HepG2 (cell line): ENCODE results near the gene STK11. TPM values are rescaled to one million over a fixed set of nuclear protein-coding genes. Genes with fewer than 3 reads are reported as not detected.

Experiments
- AKAP8 ChIP-seq: sonication (generic); formaldehyde crosslinking; IDR thresholded peaks from 2 replicates; pipeline ENCODE4 v1.5.1; 2020; ENCODE audit warnings: mild to moderate bottlenecking, missing genetic modification reagents
- CENPX ChIP-seq: sonication (generic); formaldehyde crosslinking; IDR thresholded peaks from 2 replicates; pipeline ENCODE4 v1.9.0; 2021; ENCODE audit warnings: mild to moderate bottlenecking, missing genetic modification reagents, moderate library complexity
- ETV5 ChIP-seq: IDR thresholded peaks from 2 replicates; pipeline ENCODE4 v1.6.1; 2018; ENCODE audit warnings: missing biosample characterization, missing genetic modification reagents, inconsistent platforms, borderline replicate concordance
- MAFF ChIP-seq: IDR thresholded peaks from 2 replicates; pipeline ENCODE4 v1.6.1; 2011; ENCODE audit warnings: low read depth, low read length, improper control_type of control experiment
- MAX ChIP-seq: IDR thresholded peaks from 2 replicates; pipeline ENCODE4 v1.6.1; 2012; ENCODE audit warnings: inconsistent platforms
- MXD4 ChIP-seq: IDR thresholded peaks from 2 replicates; pipeline ENCODE4 v1.6.1; 2016; ENCODE audit warnings: mild to moderate bottlenecking, missing biosample characterization, missing genetic modification reagents
- TAF1 ChIP-seq: sonication (generic); formaldehyde crosslinking; IDR thresholded peaks from 2 replicates; pipeline ENCODE4 v1.4.0; 2020; ENCODE audit warnings: missing genetic modification reagents
- TAF15 ChIP-seq: fragments of 200-400 bp; formaldehyde crosslinking; IDR thresholded peaks from one replicate; pipeline ENCODE4 v1.6.1; 2018; ENCODE audit warnings: mild to moderate bottlenecking, low read depth, low read length; ENCODE audit not compliant: poor library complexity, severe bottlenecking
- ZBTB46 ChIP-seq: sonication (generic); formaldehyde crosslinking; IDR thresholded peaks from 2 replicates; pipeline ENCODE4 v1.4.0; 2020; ENCODE audit warnings: mild to moderate bottlenecking, missing genetic modification reagents, borderline replicate concordance
- ZIK1 ChIP-seq: sonication (generic); formaldehyde crosslinking; IDR thresholded peaks from 2 replicates; pipeline ENCODE4 v1.5.0; 2020; ENCODE audit warnings: mild to moderate bottlenecking, low read depth, missing genetic modification reagents, borderline replicate concordance
- ZNF446 ChIP-seq: sonication (generic); formaldehyde crosslinking; IDR thresholded peaks from 2 replicates; pipeline ENCODE4 v1.5.0; 2020; ENCODE audit warnings: mild to moderate bottlenecking, missing genetic modification reagents
- ZNF879 ChIP-seq: sonication (generic); formaldehyde crosslinking; IDR thresholded peaks from 2 replicates; pipeline ENCODE4 v1.8.1; 2023; ENCODE audit warnings: missing genetic modification reagents
- polyA plus RNA-seq, 8 experiments: library from polyadenylated mRNA; depleted of rRNA in 3 of 8; stranded (reverse) in 7 of 8; unstranded in 1 of 8; fragments of >200 nt; fragmentation: Illumina TruSeq in 4 of 8; extraction: Trizol in 4 of 8; gene quantifications; 2 replicates each; pipeline versions ENCODE4 v1.2.1 to v1.2.3, GENCODE V29; 2011 to 2016; ENCODE audit warnings: low read depth in 4 of 8, missing spikeins in 1 of 8, mixed read lengths in 1 of 8; ENCODE audit not compliant: insufficient read depth in 1 of 8
- total RNA-seq, 5 experiments: library from RNA; depleted of rRNA; stranded (reverse); fragments of >200 nt; fragmentation: Illumina TruSeq; extraction: Trizol; gene quantifications; 2 replicates each; pipeline ENCODE4 v1.2.3, GENCODE V29; 2016; ENCODE audit warnings: low read depth in 1 of 5
- TF ChIP-seq, protein P1 (sequence below): sonication (generic); formaldehyde crosslinking; IDR thresholded peaks from 2 replicates; pipeline ENCODE4 v1.5.1; 2020; ENCODE audit warnings: mild to moderate bottlenecking, moderate library complexity, missing genetic modification reagents
- TF ChIP-seq, protein P2 (sequence below), 2 experiments: sonication (generic) in 1 of 2; formaldehyde crosslinking in 1 of 2; IDR thresholded peaks; 2 replicates each; pipeline versions ENCODE4 v1.4.0 to v1.6.1; 2016 to 2020; ENCODE audit warnings: borderline replicate concordance in 1 of 2, low read depth in 1 of 2, mild to moderate bottlenecking in 1 of 2, missing genetic modification reagents in 1 of 2
- TF ChIP-seq, protein P3 (sequence below), 2 experiments: fragments of 450-650 bp in 1 of 2; sonication (generic) in 1 of 2; formaldehyde crosslinking; IDR thresholded peaks; 2 replicates each; pipeline versions ENCODE4 v1.5.0 to v1.8.0; 2020 to 2022; ENCODE audit warnings: mild to moderate bottlenecking in 1 of 2, missing genetic modification reagents in 1 of 2
- TF ChIP-seq, protein P4 (sequence below): sonication (generic); formaldehyde crosslinking; IDR thresholded peaks from 2 replicates; pipeline ENCODE4 v1.8.0; 2023; ENCODE audit warnings: mild to moderate bottlenecking, missing genetic modification reagents

STK11 gene
- total and polyA plus RNA-seq, 2 of the 13 experiments (the other 11 are each of a cell fraction or from before 2014, with no cell fraction given) = 27.5 to 43.6 TPM

GRCh38 chr19:1266129-1266915 lies 60.7 kb downstream of the STK11 start (continued):
- TF ChIP-seq, protein P1, sequence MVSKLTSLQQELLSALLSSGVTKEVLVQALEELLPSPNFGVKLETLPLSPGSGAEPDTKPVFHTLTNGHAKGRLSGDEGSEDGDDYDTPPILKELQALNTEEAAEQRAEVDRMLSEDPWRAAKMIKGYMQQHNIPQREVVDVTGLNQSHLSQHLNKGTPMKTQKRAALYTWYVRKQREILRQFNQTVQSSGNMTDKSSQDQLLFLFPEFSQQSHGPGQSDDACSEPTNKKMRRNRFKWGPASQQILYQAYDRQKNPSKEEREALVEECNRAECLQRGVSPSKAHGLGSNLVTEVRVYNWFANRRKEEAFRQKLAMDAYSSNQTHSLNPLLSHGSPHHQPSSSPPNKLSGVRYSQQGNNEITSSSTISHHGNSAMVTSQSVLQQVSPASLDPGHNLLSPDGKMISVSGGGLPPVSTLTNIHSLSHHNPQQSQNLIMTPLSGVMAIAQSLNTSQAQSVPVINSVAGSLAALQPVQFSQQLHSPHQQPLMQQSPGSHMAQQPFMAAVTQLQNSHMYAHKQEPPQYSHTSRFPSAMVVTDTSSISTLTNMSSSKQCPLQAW (CRISPR knock-in tag) = peak; percentile 74; the same call in 1 of the 2 replicates
- 0 out of 2 replicates have a peak, but pooled peaks have one; percentile 46 for TF ChIP-seq ETV5 (CRISPR knock-in tag)
- TF ChIP-seq, protein P2, sequence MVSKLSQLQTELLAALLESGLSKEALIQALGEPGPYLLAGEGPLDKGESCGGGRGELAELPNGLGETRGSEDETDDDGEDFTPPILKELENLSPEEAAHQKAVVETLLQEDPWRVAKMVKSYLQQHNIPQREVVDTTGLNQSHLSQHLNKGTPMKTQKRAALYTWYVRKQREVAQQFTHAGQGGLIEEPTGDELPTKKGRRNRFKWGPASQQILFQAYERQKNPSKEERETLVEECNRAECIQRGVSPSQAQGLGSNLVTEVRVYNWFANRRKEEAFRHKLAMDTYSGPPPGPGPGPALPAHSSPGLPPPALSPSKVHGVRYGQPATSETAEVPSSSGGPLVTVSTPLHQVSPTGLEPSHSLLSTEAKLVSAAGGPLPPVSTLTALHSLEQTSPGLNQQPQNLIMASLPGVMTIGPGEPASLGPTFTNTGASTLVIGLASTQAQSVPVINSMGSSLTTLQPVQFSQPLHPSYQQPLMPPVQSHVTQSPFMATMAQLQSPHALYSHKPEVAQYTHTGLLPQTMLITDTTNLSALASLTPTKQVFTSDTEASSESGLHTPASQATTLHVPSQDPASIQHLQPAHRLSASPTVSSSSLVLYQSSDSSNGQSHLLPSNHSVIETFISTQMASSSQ (IDR thresholded peaks at IDR 0.05; ENCODE audit: low read depth) = no peak
- TF ChIP-seq, protein P2 (CRISPR knock-in tag; IDR thresholded peaks at IDR 0.05; ENCODE audit: borderline replicate concordance) = peak; percentile 42; the same call in 1 of the 2 replicates
- TF ChIP-seq, protein P3, sequence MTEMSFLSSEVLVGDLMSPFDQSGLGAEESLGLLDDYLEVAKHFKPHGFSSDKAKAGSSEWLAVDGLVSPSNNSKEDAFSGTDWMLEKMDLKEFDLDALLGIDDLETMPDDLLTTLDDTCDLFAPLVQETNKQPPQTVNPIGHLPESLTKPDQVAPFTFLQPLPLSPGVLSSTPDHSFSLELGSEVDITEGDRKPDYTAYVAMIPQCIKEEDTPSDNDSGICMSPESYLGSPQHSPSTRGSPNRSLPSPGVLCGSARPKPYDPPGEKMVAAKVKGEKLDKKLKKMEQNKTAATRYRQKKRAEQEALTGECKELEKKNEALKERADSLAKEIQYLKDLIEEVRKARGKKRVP (CRISPR knock-in tag; IDR thresholded peaks at IDR 0.05) = no peak
- TF ChIP-seq, protein P4, sequence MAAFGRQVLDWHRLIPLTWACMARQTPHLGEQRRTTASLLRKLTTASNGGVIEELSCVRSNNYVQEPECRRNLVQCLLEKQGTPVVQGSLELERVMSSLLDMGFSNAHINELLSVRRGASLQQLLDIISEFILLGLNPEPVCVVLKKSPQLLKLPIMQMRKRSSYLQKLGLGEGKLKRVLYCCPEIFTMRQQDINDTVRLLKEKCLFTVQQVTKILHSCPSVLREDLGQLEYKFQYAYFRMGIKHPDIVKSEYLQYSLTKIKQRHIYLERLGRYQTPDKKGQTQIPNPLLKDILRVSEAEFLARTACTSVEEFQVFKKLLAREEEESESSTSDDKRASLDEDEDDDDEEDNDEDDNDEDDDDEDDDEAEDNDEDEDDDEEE = no peak
- TF ChIP-seq AKAP8 (CRISPR knock-in tag) = peak; percentile 86; the same call in 1 of the 2 replicates
- no peak for TF ChIP-seq CENPX (CRISPR knock-in tag)
- TF ChIP-seq ZIK1 (CRISPR knock-in tag) = peak; percentile 19; the same call in 1 of the 2 replicates
- TF ChIP-seq MAX = peak; percentile 70
- TF ChIP-seq ZNF879 (CRISPR knock-in tag) = no peak
- TF ChIP-seq ZNF446 = no peak; the same call in 1 of the 2 replicates
- TF ChIP-seq TAF1 = peak; percentile 45; the same call in 1 of the 2 replicates
- TF ChIP-seq ZBTB46 (CRISPR knock-in tag) = peak; percentile 79; the same call in 1 of the 2 replicates
- peak; percentile 48 for TF ChIP-seq TAF15
- TF ChIP-seq MXD4 (CRISPR knock-in tag) = peak; percentile 22
- no peak for TF ChIP-seq MAFF
